Endometrium (tissue), 2 donors: ENCODE measurements around the gene LYPD4.
"Not testable (repeated sequence)": the region's sequence is repeated elsewhere in the genome, so short reads cannot be mapped to it uniquely, and the experiment has no call there.

ENCODE experiments used
- FAIRE-seq: peaks from 2 replicates; lab custom pipeline; 2012; peaks lifted over from hg19 to GRCh38; lab: Jason Lieb, UNC
- donor health status: control.
- donor health status: control.

LYPD4 gene

GRCh38 chr19:41844601-41845000 is at the start of gene LYPD4:
TSS of gene LYPD4 (minus strand) at chr19:41844683. CDS start at chr19:41839285, 5,398 bp downstream.
- no peak for FAIRE-seq

GRCh38 chr19:41893899-41894298 is 49.4 kb upstream of the LYPD4 start:
- no peak for FAIRE-seq

- no peak for FAIRE-seq
These were observed 47.9 kb upstream of the LYPD4 start for GRCh38 chr19:41892173-41892902.

GRCh38 chr19:41890936-41891335 is 46.5 kb upstream of the LYPD4 start:
- FAIRE-seq = no peak

GRCh38 chr19:41889896-41890295 is 45.4 kb upstream of the LYPD4 start:
- no peak for FAIRE-seq

GRCh38 chr19:41888926-41889325 is 44.4 kb upstream of the LYPD4 start:
- FAIRE-seq = no peak

- FAIRE-seq = no peak
These were observed 43.4 kb upstream of the LYPD4 start for GRCh38 chr19:41887711-41888382.

GRCh38 chr19:41886761-41887710 is 42.6 kb upstream of the LYPD4 start:
- FAIRE-seq = no peak

- FAIRE-seq = peak; percentile 88
These were observed 39.6 kb upstream of the LYPD4 start for GRCh38 chr19:41883821-41884733.

- no peak for FAIRE-seq
These were observed 39.0 kb upstream of the LYPD4 start for GRCh38 chr19:41883463-41883820.

GRCh38 chr19:41882568-41883462 is 38.3 kb upstream of the LYPD4 start, which contains the start of gene ARHGEF1:
TSS of gene ARHGEF1 (plus strand) at chr19:41883184. CDS start at chr19:41888083, 4,899 bp downstream.
- FAIRE-seq = no peak

GRCh38 chr19:41880329-41880708 is 35.8 kb upstream of the LYPD4 start:
- no peak for FAIRE-seq

- FAIRE-seq = no peak
These were observed 35.3 kb upstream of the LYPD4 start for GRCh38 chr19:41879670-41880328.

- no peak for FAIRE-seq
These were observed 34.6 kb upstream of the LYPD4 start for GRCh38 chr19:41879080-41879479.

- no peak for FAIRE-seq
These were observed 33.7 kb upstream of the LYPD4 start for GRCh38 chr19:41877916-41878905.

GRCh38 chr19:41876847-41877832 is 32.7 kb upstream of the LYPD4 start, which contains the start of gene CD79A:
TSS of gene CD79A (plus strand) at chr19:41877279. CDS start at chr19:41877305, 26 bp downstream.
- FAIRE-seq = no peak

GRCh38 chr19:41875973-41876372 is 31.5 kb upstream of the LYPD4 start:
- not testable (repeated sequence) for FAIRE-seq
